Measurements from ENCODE around the gene DRG1. TPM values are rescaled to one million over a fixed set of nuclear protein-coding genes. Genes with fewer than 3 reads are reported as not detected.

Gene DRG1
- total and polyA plus RNA-seq, 2 donors (not counting 3 experiments of a cell fraction or from before 2014, with no cell fraction given): 37.7 to 65.1 TPM

- ChIA-PET CTCF (no interaction called here), POLR2A (no interaction called here)
- no peak overlapping the region for H3K4me2 ChIP-seq (ENCODE audit: insufficient read depth, low read length)
- H2AFZ ChIP-seq (ENCODE audit: low read depth, low read length): no peak overlapping the region
- no peak overlapping the region for H3K27ac ChIP-seq (ENCODE audit: insufficient read depth, low read depth, low read length)
- no peak overlapping the region for H3K9ac ChIP-seq (replicated peaks; ENCODE audit: extremely low read depth, insufficient read depth, low read length)
- no peaks in the 10 kb centered on the region for H3K9me1 ChIP-seq (replicated peaks; ENCODE audit: control insufficient read depth, extremely low read depth, insufficient read depth, low read length)
- BruUV-seq (replicated peaks): no TSS peak
- DNase-seq (ENCODE audit: low read depth, low spot score): no peak
- intact Hi-C loops (cut with micrococcal nuclease): no loop called here
- FAIRE-seq: no peak
- H3K4me3 ChIP-seq (replicated peaks in 1 of 3; ENCODE audit: insufficient read depth in 1 of 3, low read depth in 1 of 3, low read length in 3 of 3): no peak overlapping the region
- H4K20me1 ChIP-seq (replicated peaks; ENCODE audit: control insufficient read depth, extremely low read depth, insufficient read depth, low read length): no peaks in the 10 kb centered on the region
- H3K4me1 ChIP-seq (ENCODE audit: control insufficient read depth, extremely low read depth, insufficient read depth, low read length): no peaks in the 10 kb centered on the region
- no peaks in the 10 kb centered on the region for H3K27me3 ChIP-seq (ENCODE audit: control insufficient read depth in 2 of 2, insufficient read depth in 2 of 2, low read length in 2 of 2)
- peaks cover 13 to 40% of the 10 kb centered on the region in 2 experiments for H3K36me3 ChIP-seq (ENCODE audit: control insufficient read depth in 2 of 2, extremely low read depth in 1 of 2, insufficient read depth in 2 of 2, low read length in 2 of 2)
- TF ChIP-seq MYC (IDR thresholded peaks at IDR 0.05; ENCODE audit: low read depth, low read length) (no peak), FOS (IDR thresholded peaks at IDR 0.05; ENCODE audit: borderline replicate concordance, insufficient read depth, low read length) (no peak), JUN (IDR thresholded peaks at IDR 0.05; ENCODE audit: borderline replicate concordance, insufficient read depth, insufficient read length, low read depth) (no peak), GATA2 (IDR thresholded peaks at IDR 0.05; ENCODE audit: insufficient read depth, insufficient read length, low read depth, low read length) (no peak), MAX (IDR thresholded peaks at IDR 0.05; ENCODE audit: insufficient read depth, insufficient read length) (no peak), POLR2AphosphoS5 (IDR thresholded peaks at IDR 0.05; ENCODE audit: insufficient read depth, low read depth, low read length) (no peak), POLR2A (IDR thresholded peaks at IDR 0.05; ENCODE audit: low read depth, low read length) (no peak), EZH2 (IDR thresholded peaks at IDR 0.05; ENCODE audit: borderline replicate concordance, low read depth, low read length, severe bottlenecking) (no peak), CTCF (IDR thresholded peaks at IDR 0.05; ENCODE audit: extremely low read depth in 1 of 2, insufficient read depth in 1 of 2, low read depth in 1 of 2, low read length in 2 of 2) (no peak)
- dilution Hi-C loops (cut with MboI; ENCODE audit: extremely low pct_ligation_motif_present, low sequenced_read_pairs): no loop called here
- no peaks in the 10 kb centered on the region for H3K79me2 ChIP-seq (ENCODE audit: control insufficient read depth, insufficient read depth, low read length)
- no peaks in the 10 kb centered on the region for H3K9me3 ChIP-seq (replicated peaks; ENCODE audit: control insufficient read depth, insufficient read depth, low read length)
Measured at GRCh38 chr22:31443516-31443915, 44.1 kb downstream of the DRG1 start.

All from endothelial cell of umbilical vein (primary cell).